Measurements from ENCODE around the gene BSG. TPM values are rescaled to one million over a fixed set of nuclear protein-coding genes. Genes with fewer than 3 reads are reported as not detected.
"Not testable (repeated sequence)": the region's sequence is repeated elsewhere in the genome, so short reads cannot be mapped to it uniquely, and the experiment has no call there.

BSG gene
- total RNA-seq, 2 donors from 2014 or later: 557 to 1,261 TPM

- Histone ChIP-seq H3K4me3 (no peak overlapping the region), H3K4me1 (replicated peaks) (peaks cover 5% of the 10 kb centered on the region), H3K27ac (no peak overlapping the region), H3K9me3 (no peaks in the 10 kb centered on the region), H3K27me3 (replicated peaks; ENCODE audit: insufficient read depth) (no peaks in the 10 kb centered on the region), H3K36me3 (peaks cover 11 to 21% of the 10 kb centered on the region in 2 donors)
- TF ChIP-seq POLR2A (IDR thresholded peaks at IDR 0.05) (no peak), POLR2AphosphoS5 (IDR thresholded peaks at IDR 0.05) (no peak), CTCF (IDR thresholded peaks at IDR 0.05) (no peak)
- 84% methylated on average over 26 of the region's 27 CpGs for WGBS
- intact Hi-C loops (cut with DNase I): loop anchor here (2.0 kb wide), 1 partner anchor 63 kb away; no protein-coding TSS in a partner anchor
- DNase-seq (ENCODE audit: low spot score): no peak
Observed at GRCh38 chr19:583198-583967, 11.0 kb downstream of the BSG start.

GRCh38 chr19:583968-584239, 11.5 kb downstream of the BSG start:
- peaks cover 5% of the 10 kb centered on the region for H3K4me1 ChIP-seq (replicated peaks)
- H3K9me3 ChIP-seq: no peaks in the 10 kb centered on the region
- H3K27ac ChIP-seq: no peak overlapping the region
- no peak for DNase-seq (ENCODE audit: low spot score)
- 78% methylated on average over 5 of the region's 5 CpGs for WGBS
- H3K4me3 ChIP-seq: no peak overlapping the region
- intact Hi-C loops (cut with DNase I): loop anchor here (2.0 kb wide), 1 partner anchor 63 kb away; no protein-coding TSS in a partner anchor
- no peak for TF ChIP-seq CTCF (IDR thresholded peaks at IDR 0.05)
- no peak for TF ChIP-seq POLR2AphosphoS5 (IDR thresholded peaks at IDR 0.05)
- TF ChIP-seq POLR2A (IDR thresholded peaks at IDR 0.05): no peak
- peaks cover 11 to 21% of the 10 kb centered on the region in 2 donors for H3K36me3 ChIP-seq
- no peaks in the 10 kb centered on the region for H3K27me3 ChIP-seq (replicated peaks; ENCODE audit: insufficient read depth)

GRCh38 chr19:584240-585001, 12.0 kb downstream of the BSG start:
- H3K27me3 ChIP-seq (replicated peaks; ENCODE audit: insufficient read depth): no peaks in the 10 kb centered on the region
- TF ChIP-seq CTCF (IDR thresholded peaks at IDR 0.05): peak; percentile 54 to 74 (median 63)
- no peak for TF ChIP-seq POLR2A (IDR thresholded peaks at IDR 0.05)

GRCh38 chr19:585146-585545, 12.8 kb downstream of the BSG start:
- H3K27me3 ChIP-seq (replicated peaks; ENCODE audit: insufficient read depth); H3K4me3 ChIP-seq; H3K4me1 ChIP-seq (replicated peaks); intact Hi-C loops (cut with DNase I); H3K27ac ChIP-seq; H3K9me3 ChIP-seq; DNase-seq (ENCODE audit: low spot score): not testable (repeated sequence)
- 86% methylated on average over 34 of the region's 34 CpGs for WGBS
- H3K36me3 ChIP-seq: peaks cover 11 to 21% of the 10 kb centered on the region in 2 donors

More at GRCh38 chr19:584240-585001, 12.0 kb downstream of the BSG start:
- Histone ChIP-seq H3K36me3 (peaks cover 11 to 21% of the 10 kb centered on the region in 2 donors), H3K27ac (no peak overlapping the region), H3K4me3 (no peak overlapping the region), H3K9me3 (no peaks in the 10 kb centered on the region), H3K4me1 (replicated peaks) (peaks cover 5% of the 10 kb centered on the region)
- DNase-seq (ENCODE audit: low spot score): no peak
- intact Hi-C loops (cut with DNase I): no loop called here
- WGBS: 14% methylated on average over 31 of the region's 38 CpGs

- 63% methylated on average over 10 of the region's 10 CpGs for WGBS
- no peak for DNase-seq (ENCODE audit: low spot score)
- H3K36me3 ChIP-seq: peaks cover 11 to 18% of the 10 kb centered on the region in 2 donors
- no peak overlapping the region for H3K27ac ChIP-seq
- H3K4me1 ChIP-seq (replicated peaks): peaks cover 5% of the 10 kb centered on the region
- no peak for TF ChIP-seq POLR2A (IDR thresholded peaks at IDR 0.05)
- TF ChIP-seq CTCF (IDR thresholded peaks at IDR 0.05): no peak
- no peak for TF ChIP-seq POLR2AphosphoS5 (IDR thresholded peaks at IDR 0.05)
- H3K4me3 ChIP-seq: no peak overlapping the region
- H3K27me3 ChIP-seq (replicated peaks; ENCODE audit: insufficient read depth): peaks cover 2% of the 10 kb centered on the region
- no peaks in the 10 kb centered on the region for H3K9me3 ChIP-seq
- intact Hi-C loops (cut with DNase I): no loop called here
Observed at GRCh38 chr19:585551-586110, 13.2 kb downstream of the BSG start.

Measured in prostate gland (tissue), 2 donors.